HCT116 (cell line): Measurements from ENCODE around the gene KIF5C. TPM values are rescaled to one million over a fixed set of nuclear protein-coding genes. Genes with fewer than 3 reads are reported as not detected.

ENCODE experiments used
- ATAC-seq: fragments of 200-7000 bp; cut with Tn5 transposase; 2 replicates; pipeline ENCODE4 v1.9.1; 2020; ENCODE audit warnings: mild to moderate bottlenecking, moderate library complexity
- BruUV-seq: library from RNA; stranded (reverse); fragments of 400-500 nt; replicated peaks from 2 replicates; lab custom pipeline; 2021; lab: Mats Ljungman, UMichigan
- CTCF ChIA-PET: fragments of 300-600 bp; sonication (Branson Sonifier 250); formaldehyde crosslinking; loops from one replicate; lab custom pipeline; 2021; ENCODE audit warnings: antibody characterized with exemption; lab: Charles Lee
- POLR2A ChIA-PET: fragments of 300-600, 350-600 bp; sonication (Branson Sonifier 250); formaldehyde crosslinking; loops from one replicate; lab custom pipeline; 2021; ENCODE audit warnings: antibody characterized with exemption; lab: Charles Lee
- RAD21 ChIA-PET, 2 experiments: fragments of 300-600 bp; sonication (Branson Sonifier 250); formaldehyde crosslinking; loops; one replicate each; lab custom pipeline; 2023; ENCODE audit warnings: low total read pairs in 2 of 2; ENCODE audit not compliant: uncharacterized antibody in 2 of 2, unreplicated experiment in 2 of 2, low non-redundant PET in 1 of 2; lab: Charles Lee
- DNase-seq: peaks from one replicate; pipeline ENCODE4 v3.0.0-alpha.2; 2010; ENCODE audit warnings: low read depth, low spot score
- H2AFZ ChIP-seq: fragments of 200-600 bp; shearing (Covaris generic), sonication (generic); 2 replicates; pipeline ENCODE4 v1.6.1; 2017; ENCODE audit warnings: low read depth, mixed run types, mixed read lengths, antibody characterized with exemption, low read length; ENCODE audit not compliant: poor library complexity, severe bottlenecking
- H3K27ac ChIP-seq: 2 replicates; pipeline ENCODE4 v1.5.1; 2012; ENCODE audit warnings: low read depth, low read length
- H3K27me3 ChIP-seq: fragments of 200-600 bp; sonication (generic); 2 replicates; pipeline ENCODE4 v1.6.1; 2016; ENCODE audit warnings: mixed run types, low read length, mixed read lengths; ENCODE audit not compliant: insufficient read depth
- H3K36me3 ChIP-seq, 2 experiments: fragments of 200-500 bp in 1 of 2; fragments of 200-600 bp in 1 of 2; sonication (Bioruptor generic) in 1 of 2; sonication (generic) in 1 of 2; 2 replicates each; pipeline versions ENCODE4 v1.5.1 to v1.6.1; 2014 to 2016; ENCODE audit warnings: low read length in 2 of 2, inconsistent platforms in 1 of 2, mixed read lengths in 1 of 2, mixed run types in 1 of 2; ENCODE audit not compliant: insufficient read depth in 2 of 2, control insufficient read depth in 1 of 2
- H3K4me1 ChIP-seq, 2 experiments: fragments of 200-600 bp in 1 of 2; sonication (generic) in 1 of 2; 2 replicates each; pipeline versions ENCODE4 v1.5.1 to v1.6.1; 2012 to 2017; ENCODE audit warnings: low read length in 2 of 2, inconsistent platforms in 1 of 2, mild to moderate bottlenecking in 1 of 2, mixed read lengths in 1 of 2, mixed run types in 1 of 2, moderate library complexity in 1 of 2; ENCODE audit not compliant: insufficient read depth in 2 of 2, control insufficient read depth in 1 of 2
- H3K4me2 ChIP-seq: fragments of 200-600 bp; sonication (generic); 2 replicates; pipeline ENCODE4 v1.6.1; 2017; ENCODE audit warnings: mixed run types, low read length, mixed read lengths
- H3K4me3 ChIP-seq, 2 experiments: fragments of 200-600 bp in 1 of 2; sonication (generic) in 1 of 2; replicated peaks in 1 of 2; 2 replicates each; pipeline ENCODE4 v1.5.1; 2011 to 2016; ENCODE audit warnings: low read length in 2 of 2, control low read depth in 1 of 2, low read depth in 1 of 2, mild to moderate bottlenecking in 1 of 2, mixed read lengths in 1 of 2, mixed run types in 1 of 2
- H3K79me2 ChIP-seq: fragments of 200-600 bp; sonication (generic); 2 replicates; pipeline ENCODE4 v1.6.1; 2017; ENCODE audit warnings: mild to moderate bottlenecking, mixed run types, low read length, moderate library complexity, mixed read lengths; ENCODE audit not compliant: insufficient read depth
- H3K9ac ChIP-seq: fragments of 200-600 bp; sonication (generic); 2 replicates; pipeline ENCODE4 v1.6.1; 2016; ENCODE audit warnings: low read length, mixed read lengths
- H3K9me2 ChIP-seq: fragments of 200-600 bp; sonication (generic), shearing (Covaris generic); 2 replicates; pipeline ENCODE4 v1.6.1; 2017; ENCODE audit warnings: mixed run types, mild to moderate bottlenecking, moderate library complexity; ENCODE audit not compliant: insufficient read depth
- H3K9me3 ChIP-seq, 2 experiments: fragments of 200-500 bp in 1 of 2; fragments of 200-600 bp in 1 of 2; sonication (Bioruptor generic) in 1 of 2; sonication (generic) in 1 of 2; 2 replicates each; pipeline ENCODE4 v1.6.1; 2014 to 2017; ENCODE audit warnings: low read length in 2 of 2, mixed read lengths in 2 of 2, inconsistent platforms in 1 of 2, low read depth in 1 of 2, mild to moderate bottlenecking in 1 of 2, mixed run types in 1 of 2, moderate library complexity in 1 of 2; ENCODE audit not compliant: control insufficient read depth in 1 of 2, insufficient read depth in 1 of 2
- H4K20me1 ChIP-seq: fragments of 200-600 bp; sonication (generic), shearing (Covaris generic); 2 replicates; pipeline ENCODE4 v1.6.1; 2017; ENCODE audit warnings: mixed run types, mild to moderate bottlenecking, moderate library complexity; ENCODE audit not compliant: insufficient read depth
- CEBPB ChIP-seq: IDR thresholded peaks from 2 replicates; pipeline ENCODE4 v1.6.1; 2012; ENCODE audit warnings: low read depth
- CTCF ChIP-seq, 3 experiments: fragments of 200-600 bp in 1 of 3; sonication (generic) in 1 of 3; IDR thresholded peaks in 2 of 3; conservative IDR thresholded peaks in 1 of 3; 2 replicates each; pipeline ENCODE4 v1.5.1; 2012 to 2017; ENCODE audit warnings: low read depth in 2 of 3, low read length in 2 of 3, antibody characterized with exemption in 1 of 3, borderline replicate concordance in 1 of 3, control low read depth in 1 of 3, mild to moderate bottlenecking in 1 of 3, mixed read lengths in 1 of 3, mixed run types in 1 of 3, moderate library complexity in 1 of 3; ENCODE audit not compliant: insufficient read depth in 1 of 3
- EZH2phosphoT487 ChIP-seq: fragments of 200-600 bp; IDR thresholded peaks from 2 replicates; pipeline ENCODE4 v1.6.1; 2018; ENCODE audit warnings: antibody characterized with exemption, borderline replicate concordance
- JUND ChIP-seq: IDR thresholded peaks from 2 replicates; pipeline ENCODE4 v1.6.1; 2012
- MAX ChIP-seq: IDR thresholded peaks from 2 replicates; pipeline ENCODE4 v1.6.1; 2012
- POLR2A ChIP-seq: IDR thresholded peaks from 2 replicates; pipeline ENCODE4 v1.7.0; 2011; ENCODE audit warnings: borderline replicate concordance; ENCODE audit not compliant: insufficient read depth, insufficient read length; ENCODE audit errors: extremely low read depth
- RAD21 ChIP-seq: IDR thresholded peaks from 2 replicates; pipeline ENCODE4 v1.6.1; 2012; ENCODE audit warnings: low read depth, mild to moderate bottlenecking
- REST ChIP-seq: IDR thresholded peaks from 2 replicates; pipeline ENCODE4 v1.6.1; 2012; ENCODE audit warnings: low read depth
- SP1 ChIP-seq: IDR thresholded peaks from 2 replicates; pipeline ENCODE4 v1.6.1; 2012; ENCODE audit warnings: low read depth
- TCF7L2 ChIP-seq: IDR thresholded peaks from 2 replicates; pipeline ENCODE4 v1.7.0; 2011; ENCODE audit warnings: borderline replicate concordance, inconsistent platforms; ENCODE audit not compliant: insufficient read depth, insufficient read length; ENCODE audit errors: extremely low read depth
- intact Hi-C: fragments of 100-400 bp; cut with micrococcal nuclease; formaldehyde crosslinking; loops from 2 replicates; pipeline ENCODE4 v1.10.0; 2022
- total RNA-seq: library from RNA; stranded (reverse); gene quantifications from one replicate; pipeline ENCODE4 v1.2.1, GENCODE V29; 2021; ENCODE audit not compliant: unreplicated experiment

Gene KIF5C
- total RNA-seq, 1 experiment from 2014 or later: 6.5 TPM

- TF ChIP-seq REST: no peak
- no peak for TF ChIP-seq POLR2A
These were observed 49.6 kb downstream of the KIF5C start (continued) for GRCh38 chr2:148924514-148925178.

GRCh38 chr2:148926291-148926961 lies 51.4 kb downstream of the KIF5C start:
- Histone ChIP-seq H2AFZ (peak overlapping the region; percentile 69), H3K4me3 (peak overlapping the region; percentile 55 to 62), H3K9ac (peak overlapping the region; percentile 46), H3K4me1 (peaks cover 7 to 17% of the 10 kb centered on the region in 2 experiments), H3K27me3 (no peaks in the 10 kb centered on the region), H3K36me3 (no peaks in the 10 kb centered on the region), H4K20me1 (no peaks in the 10 kb centered on the region), H3K9me3 (no peaks in the 10 kb centered on the region), H3K79me2 (no peaks in the 10 kb centered on the region)
- POLR2A ChIA-PET: interaction anchor here (0.8 kb wide), 2 partner anchors 339 to 371 kb away, joined by 4 read pairs; no protein-coding TSS in a partner anchor
- TSS peak; percentile 84 for BruUV-seq
- intact Hi-C loops: loop anchor here (5.0 kb wide), 1 partner anchor 66 kb away; no protein-coding TSS in a partner anchor
- no peak for TF ChIP-seq CEBPB
- TF ChIP-seq SP1: no peak
- peak; percentile 14 for TF ChIP-seq TCF7L2
- TF ChIP-seq CTCF (IDR thresholded peaks at IDR 0.05 in 2 of 3, conservative IDR thresholded peaks at IDR 0.05 in 1 of 3; ENCODE audit: borderline replicate concordance in 1 of 3, insufficient read depth in 1 of 3, low read depth in 2 of 3, low read length in 2 of 3): peak; percentile 50 to 91 (median 82); a peak in 5 of 6 replicates
- TF ChIP-seq JUND: no peak
- TF ChIP-seq RAD21: peak; percentile 61
- TF ChIP-seq EZH2phosphoT487: no peak
- TF ChIP-seq MAX: peak; percentile 34; the same call in 1 of the 2 replicates
- TF ChIP-seq, all 23 proteins: peak for 4
- RAD21 ChIA-PET: no interaction called here
- CTCF ChIA-PET: interaction anchor here (0.8 to 1.7 kb wide), 7 partner anchors 10 to 91 kb away, joined by 3 to 14 read pairs (median 3); no protein-coding TSS in a partner anchor
- ATAC-seq (peak; percentile 84), DNase-seq (peak; percentile 33)
- H3K4me2 ChIP-seq: peak overlapping the region; percentile 71
- no peaks in the 10 kb centered on the region for H3K9me2 ChIP-seq
- peak overlapping the region; percentile 58 for H3K27ac ChIP-seq
